ENCODE data around the gene NRGN.
A peak's percentile ranks its signal among the peaks of the same experiment; 100 is the strongest.

NRGN gene

GRCh38 chr11:124791626-124792341, 52.0 kb downstream of the NRGN start:
- DNase-seq (ENCODE audit: low read depth): no peak

- DNase-seq (ENCODE audit: low read depth): peak; percentile 8
Measured at GRCh38 chr11:124793466-124794278, 53.9 kb downstream of the NRGN start.

GRCh38 chr11:124796312-124796711, 56.6 kb downstream of the NRGN start:
- no peak for DNase-seq (ENCODE audit: low read depth)

Measured in stimulated activated CD4-positive, alpha-beta T cell treated with anti-CD3 and anti-CD28 coated beads, Interleukin-2, amount 100 ng/mL, for 4 hours (primary cell).